Activated T-cell treated with anti-CD3 and anti-CD28 coated beads for 4 hours (primary cell): ENCODE data around the gene DDX1.

ENCODE experiments used
- DNase-seq: peaks from one replicate; pipeline ENCODE4 v3.0.0-alpha.2; 2020

Gene DDX1

DNA sequence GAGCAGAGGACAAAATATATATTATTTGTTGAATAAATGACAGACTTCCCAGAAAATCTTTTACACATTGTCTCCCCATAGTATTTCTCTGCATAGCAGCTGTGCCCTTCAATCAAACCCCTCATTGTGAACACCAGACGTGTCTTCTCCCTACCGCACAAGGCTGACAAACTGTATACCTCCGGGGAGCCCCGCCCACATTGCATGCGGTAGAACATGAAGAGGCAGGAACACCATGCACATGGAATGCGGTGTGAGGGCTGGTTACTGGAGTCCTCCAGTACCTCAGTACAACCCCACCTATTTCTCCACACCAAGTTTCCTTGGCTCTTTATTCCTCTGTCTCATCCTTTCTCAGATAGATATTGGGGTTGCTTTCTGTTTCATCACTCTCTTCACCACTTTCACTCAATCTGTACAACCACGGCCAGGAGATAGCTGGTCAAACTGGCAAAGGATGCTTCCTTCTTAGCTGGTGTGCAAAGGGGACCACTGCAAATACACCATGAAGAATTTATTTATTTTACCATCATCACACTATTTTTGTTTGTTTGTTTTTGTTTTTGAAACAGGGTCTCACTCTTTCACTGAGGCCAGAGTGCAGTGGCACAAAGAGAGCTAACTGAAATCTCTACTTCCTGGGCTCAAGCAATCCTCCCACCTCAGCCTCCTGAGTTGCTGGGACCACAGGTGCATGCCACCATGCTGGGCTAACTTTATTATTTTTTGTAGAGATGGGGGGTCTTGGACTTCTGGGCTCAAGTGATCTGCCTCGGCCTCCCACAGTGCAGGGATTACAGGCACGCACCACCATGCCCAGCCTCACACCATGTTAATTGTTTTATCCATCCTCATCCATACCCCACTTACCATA lies 28.2 kb upstream of the DDX1 start:
- DNase-seq = no peak

DNA sequence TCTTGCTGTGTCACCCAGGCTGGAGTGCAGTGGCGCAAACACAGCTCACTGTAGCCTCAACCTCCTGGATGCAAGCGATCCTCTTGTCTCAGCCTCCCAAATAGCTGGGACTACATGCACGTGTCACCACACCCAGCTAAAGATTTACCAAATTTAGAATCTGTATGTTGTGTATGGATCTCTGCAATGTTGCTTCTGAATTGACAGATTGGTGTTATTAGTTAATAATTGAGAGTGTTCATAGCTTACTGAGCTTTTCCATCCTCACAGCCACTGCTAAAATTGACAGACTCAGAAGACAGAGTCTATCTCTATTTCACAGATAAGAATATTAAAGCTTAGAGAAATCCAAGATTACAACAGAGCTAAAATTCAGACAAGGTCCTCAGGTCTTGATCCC lies 26.3 kb upstream of the DDX1 start:
- no peak for DNase-seq

DNA sequence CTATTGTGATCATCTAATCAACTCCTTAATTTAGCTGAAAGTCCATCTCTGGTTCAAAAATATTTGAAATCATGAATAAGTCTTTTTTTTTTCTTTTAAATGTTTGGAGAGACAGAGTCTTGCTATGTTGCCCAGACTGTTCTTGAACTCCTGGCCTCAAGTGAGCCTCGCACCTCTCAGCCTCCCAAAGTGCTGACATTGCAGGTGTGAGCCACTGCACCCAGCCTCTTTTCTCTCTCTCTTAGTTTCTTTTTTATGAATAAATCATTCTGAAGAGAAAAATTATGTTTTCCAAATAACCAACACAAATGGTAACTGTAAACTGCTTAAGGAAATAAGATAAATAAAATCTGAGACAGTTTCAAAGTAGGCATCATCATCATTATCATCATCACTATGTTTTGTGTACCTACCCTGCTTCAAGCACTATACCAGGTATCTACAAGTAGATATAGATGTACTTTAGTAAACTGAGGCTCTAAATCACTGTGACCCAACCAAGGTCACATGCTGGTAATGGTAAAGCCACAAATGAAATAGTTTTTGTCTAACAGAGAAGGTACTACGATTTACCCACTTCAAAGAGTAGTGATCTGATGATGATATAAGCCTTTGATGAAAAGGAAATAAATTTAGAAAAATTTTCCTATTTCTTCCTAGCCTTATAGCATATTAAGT lies 25.5 kb upstream of the DDX1 start:
- no peak for DNase-seq

DNA sequence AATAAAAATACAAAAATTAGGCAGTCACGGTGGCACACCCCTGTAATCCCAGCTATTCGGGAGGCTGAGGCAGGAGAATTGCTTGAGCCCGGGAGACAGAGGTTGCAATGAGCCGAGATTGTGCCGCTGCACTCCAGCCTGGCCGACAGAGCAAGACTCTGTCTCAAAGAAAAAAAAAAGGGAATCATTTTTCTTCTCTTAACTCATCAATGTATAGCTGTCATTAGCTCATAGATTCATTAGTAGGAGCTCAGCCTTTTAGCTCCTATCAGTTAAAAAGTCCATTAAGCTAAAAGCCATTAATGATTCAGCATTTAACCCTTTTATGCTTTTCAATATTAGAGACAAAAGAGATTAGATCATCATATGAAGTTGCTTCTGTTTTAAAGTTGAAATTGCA lies 24.8 kb upstream of the DDX1 start:
- no peak for DNase-seq

DNA sequence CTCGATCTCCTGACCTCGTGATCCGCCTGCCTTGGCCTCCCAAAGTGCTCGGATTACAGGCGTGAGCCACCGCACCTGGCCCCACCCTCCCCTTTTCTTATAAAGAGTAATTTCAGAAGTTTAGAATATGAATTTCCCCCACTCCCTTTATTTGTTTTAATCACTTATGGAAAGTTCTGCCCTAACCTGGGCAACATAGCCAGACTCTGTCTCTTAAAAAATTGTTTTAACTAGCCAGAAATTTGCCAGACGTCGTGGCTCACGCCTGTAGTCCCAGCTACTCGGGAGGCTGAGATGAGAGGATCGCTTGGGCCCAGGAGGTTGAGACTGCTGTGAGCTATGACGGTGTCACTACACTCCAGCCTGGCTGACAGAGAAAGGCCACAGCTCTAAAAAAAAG lies 22.8 kb upstream of the DDX1 start:
- no peak for DNase-seq

DNA sequence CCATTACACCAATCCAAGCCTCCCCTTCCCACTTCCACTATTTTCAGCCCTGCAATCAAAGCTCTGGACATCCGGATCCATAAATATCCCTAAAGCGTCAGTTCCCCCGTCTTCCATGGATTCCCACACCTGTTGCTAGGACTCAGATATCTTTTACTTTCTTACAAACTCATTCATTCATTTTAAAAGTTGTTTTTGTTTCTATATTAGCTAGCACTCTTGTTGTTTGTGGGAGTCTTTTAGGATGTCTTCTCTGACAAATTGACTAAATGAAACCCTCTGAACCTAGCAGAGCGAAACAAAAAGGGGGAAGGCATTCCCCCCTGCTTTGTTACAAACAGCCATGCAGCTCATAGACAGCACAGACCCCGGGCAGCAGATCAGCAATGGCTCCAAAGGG lies 21.6 kb upstream of the DDX1 start:
- DNase-seq = no peak

DNA sequence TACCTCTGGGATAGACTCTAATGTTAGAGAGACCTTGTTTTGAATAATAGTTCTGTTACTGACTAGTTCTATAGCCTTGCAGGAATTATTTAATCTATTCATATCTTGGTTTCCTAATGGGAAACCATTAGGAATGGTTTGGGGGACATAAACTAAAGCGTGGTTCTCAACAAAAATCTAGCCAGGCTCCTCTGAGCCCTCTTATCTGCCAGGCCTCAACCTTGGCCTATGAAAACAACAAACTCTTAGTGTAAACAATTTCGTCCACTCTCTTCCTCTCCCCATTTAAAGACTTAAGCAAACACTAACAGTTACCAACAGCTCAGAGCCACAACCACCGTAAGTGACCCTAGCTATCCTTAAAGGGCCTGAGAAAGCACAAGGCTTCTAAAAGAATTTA lies 19.9 kb upstream of the DDX1 start:
- no peak for DNase-seq

DNA sequence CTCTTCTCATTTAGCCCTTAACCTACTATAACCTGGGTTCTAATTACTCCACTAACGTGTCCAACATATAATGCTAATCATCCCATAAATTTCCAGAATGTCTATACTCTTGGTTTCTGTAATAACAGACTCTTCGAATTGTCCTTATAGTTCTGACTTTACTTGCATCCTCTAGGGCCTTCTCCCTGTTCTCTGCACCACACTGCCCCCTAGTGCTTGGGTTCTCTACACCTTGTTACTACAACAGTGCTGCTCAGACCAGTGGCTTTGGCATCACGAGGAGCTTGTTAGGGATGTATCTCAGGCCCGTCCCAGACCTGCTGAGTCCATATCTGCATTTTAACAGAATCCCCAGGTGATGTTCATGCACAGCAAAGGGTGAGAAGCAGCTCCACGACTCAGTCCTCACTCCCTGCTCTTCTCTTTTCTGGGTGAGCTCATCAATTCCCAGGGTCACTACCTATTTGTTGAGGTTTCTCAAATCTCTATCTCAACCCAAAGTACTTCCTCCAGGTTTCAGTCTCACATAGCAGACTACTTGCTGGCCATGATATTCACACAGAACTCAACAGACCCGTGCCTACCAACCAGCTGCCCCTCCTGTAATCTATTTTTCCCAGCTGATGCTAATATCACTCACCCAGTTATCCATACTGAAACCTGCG lies 14.5 kb upstream of the DDX1 start:
- peak; percentile 90 for DNase-seq

DNA sequence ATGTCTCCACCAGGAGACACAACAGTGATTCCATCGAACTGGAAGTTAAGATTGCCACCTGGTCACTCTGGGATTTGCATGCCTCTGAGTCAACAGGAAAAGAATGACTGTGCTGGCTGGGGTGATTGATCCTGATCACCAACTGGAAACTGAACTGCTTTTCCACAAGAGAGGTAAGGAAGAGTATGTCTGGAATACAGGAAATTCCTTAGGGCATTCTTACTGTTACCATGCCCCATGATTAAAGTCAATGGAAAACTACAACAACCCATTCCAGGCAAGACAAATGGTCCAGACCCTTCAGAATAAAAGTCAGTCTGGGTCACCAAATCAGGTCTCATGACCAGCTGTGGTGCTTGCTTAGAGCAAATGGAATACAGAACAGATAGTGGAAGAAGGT lies 12.0 kb upstream of the DDX1 start:
- DNase-seq = no peak

DNA sequence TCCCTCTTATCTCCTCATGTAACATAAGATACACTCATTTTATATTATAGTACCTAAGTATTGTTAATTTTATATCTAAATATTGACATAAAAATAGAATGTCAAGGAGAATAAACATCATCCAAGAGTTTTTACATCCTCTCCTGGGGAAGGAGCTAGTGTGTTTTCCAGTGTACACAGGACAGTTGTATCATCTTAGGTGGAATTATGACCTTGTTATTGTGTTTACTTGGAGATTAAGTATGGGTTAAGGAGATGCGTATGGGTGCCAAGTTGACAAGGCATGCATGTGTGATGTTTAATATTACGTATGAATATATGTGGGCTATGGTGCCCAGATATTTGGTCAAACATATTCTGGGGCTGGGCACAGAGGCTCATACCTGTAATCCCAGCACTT lies 11.2 kb upstream of the DDX1 start:
- DNase-seq = no peak

DNA sequence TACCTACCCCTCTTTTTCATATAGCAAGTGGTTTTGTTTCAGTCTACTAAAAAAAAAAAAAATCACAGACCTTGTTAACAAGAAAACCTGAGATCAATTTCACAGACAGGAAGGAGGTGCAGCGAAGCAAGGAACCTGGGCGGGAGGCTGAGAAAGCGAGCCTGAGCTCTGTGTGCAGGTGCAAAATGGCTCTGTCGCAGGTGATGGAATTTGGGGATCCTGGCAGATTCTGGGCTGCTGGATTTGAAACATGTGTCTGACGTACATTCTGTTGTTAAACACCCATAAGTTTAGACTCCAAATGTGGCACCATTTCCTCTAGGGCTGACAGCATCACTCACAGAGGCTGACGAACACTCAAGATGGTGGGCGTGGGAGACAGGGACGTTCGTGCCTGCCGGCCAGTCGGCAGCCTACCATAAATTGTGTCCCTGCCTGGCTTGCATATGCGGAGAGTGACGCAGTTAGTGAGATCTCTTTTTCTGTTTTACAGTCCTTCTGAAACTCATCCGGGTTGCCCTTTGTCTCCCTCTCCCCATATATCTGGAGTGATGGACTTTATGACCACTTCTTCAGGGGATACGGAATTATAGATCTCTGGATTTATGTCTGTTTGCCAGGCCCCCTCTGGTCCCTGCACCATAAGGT lies 8.8 kb upstream of the DDX1 start:
- no peak for DNase-seq

DNA sequence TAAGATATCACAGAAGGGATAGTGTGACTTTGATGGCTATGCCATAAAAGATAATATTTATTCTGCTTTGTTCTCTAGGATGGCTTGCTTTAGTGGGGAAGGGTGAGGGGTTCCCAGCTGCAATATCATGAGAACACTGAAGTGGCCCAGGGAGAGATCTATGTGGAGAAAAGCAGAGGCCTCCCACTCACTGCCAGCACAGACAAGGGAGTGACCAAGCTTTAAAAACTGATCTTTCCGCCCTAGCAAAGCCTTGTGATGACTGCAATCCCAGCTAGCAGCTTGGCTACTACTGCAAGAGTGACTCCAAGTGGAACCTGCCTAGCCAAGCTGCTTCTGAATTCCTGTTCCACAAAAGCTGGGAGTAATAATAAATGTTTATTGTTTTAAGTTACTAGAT lies 7.8 kb upstream of the DDX1 start:
- no peak for DNase-seq

DNA sequence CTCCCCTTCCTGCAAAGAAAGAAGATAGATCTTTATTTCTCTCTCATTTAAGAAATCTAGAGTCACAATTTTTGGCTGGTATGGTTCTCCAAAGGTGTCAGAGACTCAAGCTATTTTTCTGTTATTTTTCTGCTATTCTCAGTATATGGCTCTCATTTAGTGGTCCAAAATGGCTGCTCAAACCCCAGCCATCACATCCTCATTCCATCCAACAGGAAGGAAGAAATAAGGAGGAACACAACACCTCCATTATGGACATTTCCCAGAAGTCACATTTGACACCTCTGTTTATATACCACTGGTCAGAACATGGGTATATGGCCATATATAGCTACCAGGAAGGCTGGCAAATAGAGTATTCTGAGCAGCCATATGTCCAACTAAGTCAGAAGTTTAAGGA lies 7.4 kb upstream of the DDX1 start:
- no peak for DNase-seq

DNA sequence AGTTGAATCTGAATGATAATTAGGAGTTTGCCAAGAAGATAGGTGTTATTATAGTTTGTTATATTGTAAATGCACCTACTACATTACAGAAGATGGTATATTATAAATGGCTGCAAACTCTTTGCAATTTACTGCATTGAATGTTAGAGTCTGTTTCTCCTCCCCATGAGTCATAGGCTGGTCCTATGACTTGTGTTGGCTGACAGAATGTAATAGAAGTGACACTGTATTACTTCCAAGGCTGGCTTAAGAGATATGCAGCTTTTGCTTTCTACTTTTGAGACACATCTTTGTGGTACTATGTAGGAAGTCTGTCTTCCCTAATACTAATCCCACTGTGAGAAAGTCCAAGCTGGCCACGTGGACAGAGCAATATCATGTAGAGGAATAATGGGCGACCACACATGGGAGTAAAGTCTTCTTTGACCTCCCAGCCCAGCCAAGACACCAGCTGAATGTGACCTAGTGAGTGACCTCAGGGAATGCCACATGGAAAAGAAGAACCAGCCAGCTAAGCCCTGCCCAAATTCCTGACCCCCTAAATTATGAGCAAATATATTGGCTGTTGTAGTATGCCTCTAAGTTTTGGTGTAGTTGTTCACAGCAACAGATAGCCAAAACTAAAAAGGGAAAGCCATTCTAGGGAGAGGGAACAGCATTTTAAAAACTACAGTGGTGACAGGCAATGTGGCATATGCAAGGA lies 6.8 kb upstream of the DDX1 start:
- DNase-seq = no peak

DNA sequence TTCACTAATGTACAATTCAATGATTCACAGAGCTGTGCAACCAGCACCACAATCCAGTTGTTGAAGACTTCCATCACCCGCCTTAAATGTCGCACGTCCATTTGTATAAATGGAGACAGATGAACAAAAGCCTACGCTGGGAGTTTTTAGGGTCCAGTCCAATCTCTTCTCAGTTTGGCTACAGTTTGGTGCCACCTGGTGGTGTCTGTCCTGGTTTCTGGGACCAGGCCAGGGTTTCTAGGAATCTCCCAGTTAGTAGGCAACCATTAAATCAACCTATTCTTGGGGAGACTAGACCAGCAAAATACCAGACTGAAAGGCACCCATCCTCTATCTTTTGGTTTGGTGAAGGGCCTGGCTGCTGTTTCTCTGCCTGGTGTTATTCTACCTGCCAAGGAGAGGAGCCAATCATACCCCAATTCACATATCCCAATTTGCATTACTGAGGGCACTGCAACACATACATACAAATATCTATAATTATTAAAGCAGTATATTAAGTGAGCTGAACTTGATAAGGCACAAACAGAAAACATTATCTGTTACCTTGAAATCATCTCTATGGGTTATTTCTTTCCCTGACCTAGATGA lies 3.2 kb upstream of the DDX1 start:
- no peak for DNase-seq

DNA sequence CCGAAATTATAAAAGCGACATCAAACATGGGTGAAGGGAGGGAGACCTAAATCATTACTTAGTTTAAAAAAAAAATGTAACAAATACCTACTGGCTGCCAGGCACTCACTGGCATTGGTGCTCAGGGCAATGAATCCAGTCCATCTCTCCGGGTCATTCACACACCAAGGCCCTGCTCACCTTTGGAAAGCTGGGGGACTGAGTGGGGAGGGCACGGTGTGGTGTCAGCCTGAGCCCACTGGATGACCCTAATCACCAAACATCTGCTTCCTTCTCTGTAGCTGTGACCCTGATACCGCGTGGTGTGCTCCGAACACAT lies 336 bp upstream of the DDX1 start:
- DNase-seq = no peak

DNA sequence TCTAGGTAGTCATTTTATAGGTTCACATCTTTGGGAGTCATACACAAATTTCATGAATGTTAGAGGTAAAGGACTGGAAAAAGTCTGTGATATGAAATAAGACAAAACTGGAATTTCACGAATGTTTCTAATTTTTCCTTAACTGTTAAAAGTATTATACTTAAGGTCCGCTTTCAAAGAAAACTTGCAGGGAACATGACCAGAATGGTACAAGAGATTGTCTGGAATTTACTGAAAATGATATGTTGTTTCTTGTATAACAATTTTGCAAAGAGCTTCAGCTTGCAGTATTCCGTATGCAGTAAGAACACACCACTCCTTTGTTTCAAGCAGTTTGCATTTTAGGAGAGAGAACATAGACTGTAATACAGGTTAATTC lies 1.6 kb downstream of the DDX1 start:
- no peak for DNase-seq

DNA sequence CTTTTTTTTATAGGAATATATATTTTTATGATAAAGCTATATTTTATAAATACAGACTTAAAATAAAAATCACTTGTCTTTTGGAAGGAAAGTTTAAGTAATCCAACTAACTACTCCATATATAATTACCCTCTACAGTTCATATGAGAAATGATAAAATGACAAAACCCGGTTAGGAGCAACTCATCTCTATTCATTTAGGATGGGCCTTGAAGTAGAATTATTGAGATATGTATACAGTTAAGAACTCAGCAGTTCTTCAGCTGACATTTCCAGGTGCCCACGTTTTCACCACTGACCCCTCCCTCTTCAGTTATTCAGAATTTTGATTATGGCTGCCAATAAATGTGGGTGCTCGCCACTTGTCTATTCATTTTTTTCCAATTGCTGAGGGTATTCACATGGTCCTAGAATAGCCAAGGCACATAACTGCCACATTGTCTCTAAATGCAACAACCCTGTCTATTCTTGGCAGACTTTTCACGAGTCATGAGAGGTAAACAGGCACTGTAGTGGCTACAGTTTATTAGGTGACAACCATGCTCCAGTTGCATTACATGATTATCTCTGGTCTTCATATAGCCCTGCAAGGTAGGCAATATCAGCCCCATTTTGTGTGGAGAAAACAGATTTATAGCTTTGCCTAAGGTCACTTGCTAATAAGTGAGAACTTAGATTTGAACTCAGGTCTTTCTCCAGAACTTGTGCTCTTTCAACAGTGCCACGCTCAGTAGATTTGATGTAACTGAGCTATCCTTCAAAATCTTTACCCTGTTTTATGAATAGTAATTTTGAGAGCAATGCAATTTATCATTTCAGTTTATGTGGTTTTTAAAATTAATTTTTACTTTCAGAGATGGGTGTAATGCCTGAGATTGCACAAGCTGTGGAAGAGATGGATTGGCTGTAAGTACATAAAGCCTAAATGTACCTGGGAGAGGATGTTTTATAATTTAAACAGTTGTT lies 2.9 kb downstream of the DDX1 start:
- no peak for DNase-seq

DNA sequence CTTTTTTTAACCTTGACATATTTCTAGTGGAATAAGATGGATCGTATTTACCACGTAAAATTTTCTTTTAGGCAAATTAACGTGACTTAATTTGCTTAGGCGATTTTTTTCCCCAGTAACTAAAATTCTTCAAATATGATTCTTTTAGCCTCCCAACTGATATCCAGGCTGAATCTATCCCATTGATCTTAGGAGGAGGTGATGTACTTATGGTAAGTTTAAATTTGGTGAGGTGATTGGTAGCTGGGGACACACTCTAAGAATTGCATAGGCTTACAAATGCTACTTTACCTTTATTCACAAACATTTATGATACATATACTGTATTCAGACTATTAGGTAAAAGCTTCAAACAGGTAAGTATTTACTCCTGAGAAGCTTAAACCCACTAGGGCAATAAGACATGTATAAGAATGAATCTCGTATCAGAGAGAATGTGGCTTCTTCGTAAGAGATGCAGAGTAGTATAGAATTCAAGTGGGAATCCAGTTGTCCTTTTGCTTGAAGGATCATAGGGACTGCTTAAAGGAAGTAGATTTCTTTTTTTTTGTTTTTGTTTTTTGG lies 3.8 kb downstream of the DDX1 start:
- no peak for DNase-seq

DNA sequence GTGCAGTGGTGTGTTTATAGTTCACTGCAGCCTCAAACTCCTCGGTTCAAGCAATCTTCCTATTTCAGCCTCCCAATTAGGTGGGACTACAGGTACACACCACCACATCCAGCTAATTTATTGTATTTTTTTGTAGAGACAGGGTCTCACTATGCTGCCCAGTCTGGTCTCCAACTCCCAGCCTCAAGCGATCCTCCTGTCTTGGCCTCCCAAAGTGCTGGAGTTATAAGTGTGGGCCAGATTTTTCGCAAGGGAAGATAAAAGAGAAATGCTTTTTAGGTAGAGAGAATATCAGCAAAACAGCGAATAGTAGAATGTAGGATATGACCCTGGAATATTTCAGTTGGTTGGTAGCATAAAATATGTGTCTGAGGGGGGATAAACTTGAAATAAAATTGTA lies 4.3 kb downstream of the DDX1 start:
- no peak for DNase-seq

DNA sequence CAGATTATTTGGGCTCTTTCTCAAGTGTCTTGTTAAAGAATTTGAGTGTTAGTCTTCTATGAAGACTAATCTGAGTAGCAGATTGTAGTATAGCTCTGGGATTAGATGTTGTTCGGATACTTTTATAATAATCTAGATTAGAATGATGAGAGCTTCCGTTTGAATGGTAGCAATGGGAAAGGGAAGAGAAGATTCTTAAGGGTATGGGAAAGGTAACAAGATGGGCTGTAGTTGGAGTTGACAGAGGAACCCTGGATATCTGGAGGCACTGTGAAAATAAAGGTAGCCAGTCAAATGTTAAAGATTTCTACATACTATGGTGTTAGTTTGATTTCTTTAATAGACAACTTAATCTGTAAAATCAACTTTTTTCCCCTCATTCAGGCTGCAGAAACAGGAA lies 4.7 kb downstream of the DDX1 start:
- no peak for DNase-seq
